Endometrium (tissue), 2 donors: Measurements from ENCODE around the gene PLXND1.

Experiments
- FAIRE-seq: peaks from 2 replicates; lab custom pipeline; 2012; peaks lifted over from hg19 to GRCh38; lab: Jason Lieb, UNC
- donor health status: control.
- donor health status: control.

The PLXND1 gene

GRCh38 chr3:129628169-129628522 lies 21.7 kb upstream of the PLXND1 start:
- FAIRE-seq: no peak

- peak; percentile 86 for FAIRE-seq
Measured at GRCh38 chr3:129627350-129628168, 21.1 kb upstream of the PLXND1 start.

- no peak for FAIRE-seq
Measured at GRCh38 chr3:129626744-129627349, 20.4 kb upstream of the PLXND1 start.

- FAIRE-seq: no peak
Measured at GRCh38 chr3:129625072-129625874, 18.8 kb upstream of the PLXND1 start.

GRCh38 chr3:129624347-129625071 lies 18.0 kb upstream of the PLXND1 start:
- FAIRE-seq: no peak

DNA sequence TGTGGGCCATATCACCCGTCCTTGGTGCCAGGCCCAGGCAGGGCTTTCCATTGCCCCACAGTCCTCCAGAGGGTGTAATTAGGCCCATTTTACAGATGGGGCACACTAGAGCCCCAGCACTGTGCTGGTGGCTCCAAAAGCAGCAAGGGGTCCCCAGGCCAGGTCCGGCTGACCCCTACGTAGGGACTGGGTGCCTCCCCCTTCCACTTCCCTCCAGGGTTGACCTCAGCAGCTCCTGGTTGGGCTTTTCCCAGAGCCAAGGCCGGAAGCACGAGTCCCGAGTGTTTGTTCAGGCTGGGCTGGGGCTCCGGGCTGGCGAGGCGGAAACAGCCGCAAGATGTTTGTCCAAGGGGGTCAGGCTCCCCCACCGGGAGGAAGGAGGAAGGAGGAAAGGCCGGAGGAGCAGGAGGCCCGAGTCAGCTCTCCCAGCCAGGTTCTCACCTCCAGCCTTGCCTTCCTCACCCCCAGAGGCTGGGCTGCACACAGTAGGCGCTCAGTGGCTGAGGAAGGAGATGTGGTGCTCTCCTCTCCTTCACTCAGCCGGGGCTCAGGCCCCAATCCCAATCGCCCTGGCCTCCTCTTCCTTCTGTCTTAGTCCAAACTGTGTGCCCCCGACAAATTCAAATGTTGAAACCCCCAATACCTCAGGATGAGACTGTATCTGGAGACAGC lies 17.1 kb upstream of the PLXND1 start:
- FAIRE-seq: no peak

- FAIRE-seq: no peak
Measured at GRCh38 chr3:129622933-129623332, 16.5 kb upstream of the PLXND1 start.

DNA sequence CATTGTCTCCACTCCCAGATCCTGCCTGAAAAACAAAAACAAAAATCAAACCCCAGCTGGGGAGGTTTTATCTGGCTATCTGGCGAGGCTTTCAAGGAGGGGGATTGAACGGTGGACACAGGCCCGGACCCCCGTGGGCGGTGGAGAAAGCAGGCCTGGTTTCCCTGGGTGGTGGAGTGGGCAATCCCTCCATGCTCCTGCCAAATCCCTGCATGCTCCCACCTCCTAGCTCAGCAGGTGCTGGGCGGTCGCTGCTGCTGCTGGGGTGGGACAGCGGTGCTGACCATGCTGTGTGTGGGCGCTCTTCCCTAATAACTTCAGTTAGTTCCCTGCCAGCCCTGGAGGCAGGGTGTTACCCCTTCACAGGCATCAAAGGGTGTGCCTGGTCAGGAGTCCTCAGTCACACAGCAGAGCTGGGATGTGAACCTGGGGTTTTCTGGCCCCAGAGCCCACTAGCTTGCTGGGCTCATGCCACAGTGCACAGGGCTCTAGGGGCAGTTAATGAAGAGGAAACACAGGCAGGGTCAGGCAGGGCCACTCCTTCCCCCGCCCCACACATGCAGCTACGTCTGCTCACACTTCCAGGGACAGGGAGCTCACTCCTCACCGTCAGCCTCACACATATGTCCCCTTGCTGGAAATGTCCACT lies 15.9 kb upstream of the PLXND1 start:
- peak; percentile 85 for FAIRE-seq

DNA sequence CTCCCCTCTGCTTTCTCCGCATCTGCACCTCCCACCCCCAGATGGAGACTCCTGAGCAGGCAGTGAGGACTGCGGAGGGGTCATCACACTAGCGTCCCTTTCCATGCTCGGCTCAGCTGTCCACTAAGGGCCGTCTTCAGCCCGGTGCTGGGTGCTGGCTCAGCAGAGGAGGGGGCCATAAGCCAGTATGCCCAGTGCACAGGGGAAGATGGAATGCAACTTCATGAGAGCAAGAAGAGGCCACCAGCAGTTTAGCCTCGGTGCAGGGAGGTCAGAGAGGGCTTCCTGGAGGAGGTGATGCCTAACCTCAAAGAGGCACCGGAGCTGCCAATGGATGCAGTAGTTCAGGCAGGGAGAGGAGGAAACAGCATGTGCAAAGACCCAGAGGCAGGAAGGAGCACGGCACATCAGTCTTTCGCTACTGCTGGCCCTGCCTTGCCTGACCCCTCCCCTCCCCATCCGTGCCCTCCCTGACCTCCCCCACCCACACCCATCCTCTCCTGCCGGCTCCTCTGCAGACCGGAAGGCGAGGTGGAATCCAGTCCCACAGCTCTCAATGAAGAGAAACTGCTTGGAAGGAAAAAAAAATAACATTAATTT lies 15.2 kb upstream of the PLXND1 start:
- FAIRE-seq: no peak

DNA sequence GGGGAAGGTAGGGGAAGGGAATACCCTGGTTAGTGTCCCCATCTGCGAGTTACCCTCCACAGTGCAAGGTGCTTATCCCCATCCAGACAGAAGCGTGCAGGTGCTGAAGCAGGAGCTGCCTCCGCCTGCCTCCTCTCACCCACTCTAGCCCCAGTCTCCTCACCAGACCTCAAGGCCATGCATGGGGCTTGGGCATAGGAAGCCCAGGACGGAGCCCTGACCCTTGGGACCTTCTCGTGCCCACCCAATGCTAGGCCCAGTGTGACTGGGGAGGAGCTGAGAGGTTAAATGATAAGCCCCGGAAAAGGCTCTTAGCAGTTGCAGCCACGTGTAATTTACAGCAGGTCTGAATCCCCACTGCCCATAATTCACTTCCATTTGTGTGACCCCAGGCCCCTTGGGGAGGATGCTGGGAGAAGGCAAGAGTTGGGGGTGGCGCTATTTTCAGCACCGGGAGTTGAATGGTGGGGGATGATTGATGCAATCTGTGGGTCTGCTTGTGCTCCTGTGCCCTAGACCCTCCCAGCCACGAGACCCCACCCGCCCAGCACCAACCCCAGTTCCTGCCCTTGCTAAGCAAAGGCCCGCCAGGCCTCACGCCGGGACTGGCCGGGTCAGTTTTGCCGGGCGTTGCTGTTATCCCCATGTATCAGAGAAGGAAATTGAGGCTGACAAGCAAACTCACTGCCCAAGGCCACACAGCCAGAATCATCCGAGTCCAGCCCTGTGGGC lies 14.5 kb upstream of the PLXND1 start:
- no peak for FAIRE-seq

DNA sequence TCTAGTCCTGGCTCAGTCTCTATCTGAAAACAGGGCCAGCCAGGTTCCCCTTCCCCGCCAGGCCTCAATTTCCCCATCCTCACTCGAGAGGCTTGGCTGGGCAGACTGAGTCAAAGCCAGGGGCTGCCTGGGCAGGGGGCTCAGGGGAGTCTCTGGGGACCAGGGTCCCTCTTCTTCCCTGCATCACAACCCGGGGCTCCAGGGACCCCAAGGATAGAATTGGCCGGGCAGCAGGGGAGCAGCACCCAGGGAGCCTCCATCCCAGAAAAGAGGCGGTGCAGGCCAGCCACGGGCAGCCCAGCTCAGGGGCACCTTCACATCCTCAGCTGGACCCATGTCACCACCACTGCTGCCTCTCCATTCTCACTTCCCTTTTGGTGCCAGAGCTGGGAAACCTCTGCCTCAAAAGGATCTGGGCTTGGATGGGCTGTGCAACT lies 13.3 kb upstream of the PLXND1 start:
- no peak for FAIRE-seq

DNA sequence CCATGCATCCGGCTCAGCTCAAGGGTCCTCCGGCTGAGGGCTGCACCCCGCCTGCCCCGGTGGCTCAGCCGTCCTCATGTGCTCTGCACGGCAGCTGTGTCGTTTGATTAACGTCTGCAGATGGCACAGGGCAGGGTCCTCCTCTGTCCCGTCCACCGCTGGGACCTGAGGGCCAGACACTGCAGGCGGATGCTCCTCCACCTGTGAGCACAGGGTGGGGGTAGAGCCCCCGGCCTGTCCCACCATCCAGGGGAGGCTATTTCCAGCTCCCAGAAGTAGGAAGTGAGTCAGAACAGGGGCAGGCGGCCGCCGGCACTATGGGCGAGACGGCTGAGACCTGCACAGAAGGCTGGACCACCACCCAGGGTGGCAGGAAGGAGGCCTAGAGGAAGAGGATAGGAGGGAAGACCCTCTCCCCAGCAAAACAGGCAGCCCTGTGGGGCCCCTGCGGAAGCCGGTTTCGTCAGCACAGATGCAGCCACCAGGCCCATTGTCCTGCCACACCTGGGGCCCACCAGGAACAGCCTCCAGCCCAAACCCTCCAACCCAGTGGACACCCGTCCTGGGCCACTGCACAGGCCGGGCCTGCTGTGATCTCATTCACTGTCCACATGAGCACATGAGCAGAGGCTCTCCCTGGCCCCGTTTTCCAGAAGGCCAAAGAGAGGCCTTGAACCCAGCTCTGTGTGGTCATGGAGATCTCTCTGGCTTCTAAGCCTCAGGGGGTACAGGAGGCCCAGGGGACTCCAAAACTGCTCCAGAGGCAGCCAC lies 12.6 kb upstream of the PLXND1 start:
- FAIRE-seq: no peak

- FAIRE-seq: no peak
Measured at GRCh38 chr3:129618186-129618820, 11.8 kb upstream of the PLXND1 start.

DNA sequence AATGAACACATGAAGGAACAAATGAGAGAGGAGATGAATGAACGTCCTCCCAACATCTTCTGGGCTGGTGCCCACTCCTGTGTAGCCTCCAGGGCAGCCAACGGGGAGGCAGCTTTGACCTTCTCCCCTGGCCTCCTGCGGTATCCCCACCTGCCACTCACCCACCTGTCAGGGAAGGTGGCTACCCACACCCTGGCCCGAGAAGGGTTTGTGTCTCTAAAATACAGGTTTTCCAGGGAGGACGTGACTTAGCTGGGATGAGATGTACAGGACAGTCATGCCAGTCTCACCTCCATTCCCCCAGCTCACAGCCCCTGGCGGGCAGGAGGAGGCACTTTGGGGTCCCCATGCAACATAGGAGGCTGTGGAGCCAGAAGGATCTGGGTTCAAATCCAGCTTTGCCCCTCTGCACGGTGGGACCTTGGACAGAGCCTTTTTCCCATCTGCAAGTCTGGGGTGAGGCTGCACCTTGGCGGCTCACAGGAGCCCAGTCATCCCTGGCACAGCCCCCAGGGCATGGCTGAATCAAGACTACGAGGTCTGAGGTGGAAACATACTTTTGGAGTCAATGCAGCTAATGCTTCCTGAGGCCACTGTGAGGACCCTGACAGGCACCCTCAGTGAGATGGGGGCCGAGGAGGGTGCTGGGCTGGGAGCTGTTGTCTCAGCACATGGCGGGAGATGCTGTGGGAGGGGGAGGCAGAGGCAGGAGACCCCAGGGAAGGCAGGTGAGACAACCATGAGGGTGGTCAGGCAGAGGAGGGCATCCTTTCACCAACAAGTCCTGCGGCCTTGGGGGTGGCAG lies 11.1 kb upstream of the PLXND1 start:
- FAIRE-seq: no peak

- FAIRE-seq: no peak
Measured at GRCh38 chr3:129616713-129617112, 10.2 kb upstream of the PLXND1 start.

GRCh38 chr3:129616291-129616690 lies 9.8 kb upstream of the PLXND1 start:
- no peak for FAIRE-seq

DNA sequence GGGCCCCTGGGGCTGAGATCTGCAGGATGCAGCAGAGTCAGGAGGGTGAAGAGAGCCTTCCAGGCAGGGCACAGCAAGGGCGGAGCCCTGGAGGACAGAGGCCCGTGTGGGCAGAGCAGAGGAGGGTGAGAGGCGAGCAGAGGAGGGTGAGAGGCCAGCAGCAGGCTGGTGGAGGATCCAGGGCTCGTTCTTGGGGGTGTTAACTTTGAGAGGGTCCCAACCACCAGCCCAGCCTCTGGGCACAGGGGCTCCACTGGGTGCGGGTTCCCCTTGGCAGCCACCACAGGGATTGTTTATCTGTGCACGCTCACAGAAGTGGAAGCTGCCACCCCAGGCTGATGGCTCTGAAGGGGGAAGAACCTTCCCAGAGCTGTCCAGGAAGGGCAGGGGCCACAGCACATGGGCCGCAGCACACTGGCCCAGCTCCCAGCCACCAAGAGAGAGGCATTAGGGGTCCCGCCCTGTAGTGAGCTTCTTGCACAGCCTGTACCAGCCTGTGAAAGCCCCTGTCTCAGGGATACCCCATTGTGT lies 9.3 kb upstream of the PLXND1 start:
- FAIRE-seq: no peak

- FAIRE-seq: no peak
Measured at GRCh38 chr3:129614927-129615363, 8.5 kb upstream of the PLXND1 start.
